ENCODE data around the gene BEX3.
A peak's percentile ranks its signal among the peaks of the same experiment; 100 is the strongest.

Gene BEX3

GRCh38 chrX:103338663-103339062, 37.7 kb upstream of the BEX3 start:
- no peak overlapping the region for H3K4me3 ChIP-seq (replicated peaks; ENCODE audit: insufficient read depth, low read length)
- H3K27me3 ChIP-seq (ENCODE audit: insufficient read depth, poor library complexity, severe bottlenecking), result peaks cover 7% of the 10 kb centered on the region
- TF ChIP-seq POLR2AphosphoS5 (IDR thresholded peaks at IDR 0.05; ENCODE audit: low read depth) (no peak), GABPA (IDR thresholded peaks at IDR 0.05; ENCODE audit: low read depth) (no peak), CTCF (IDR thresholded peaks at IDR 0.05; ENCODE audit: insufficient read depth, low read length) (no peak), REST (IDR thresholded peaks at IDR 0.05; ENCODE audit: insufficient replicate concordance, low read depth) (no peak), SPI1 (IDR thresholded peaks at IDR 0.05; ENCODE audit: borderline replicate concordance, low read depth) (no peak)
- no peak for DNase-seq (ENCODE audit: low read depth in 1 of 2, low spot score in 1 of 2)
- no peak overlapping the region for H3K27ac ChIP-seq (replicated peaks)

GRCh38 chrX:103343105-103343504, 33.2 kb upstream of the BEX3 start:
- Histone ChIP-seq H3K4me3 (replicated peaks; ENCODE audit: insufficient read depth, low read length) (no peak overlapping the region), H3K27ac (replicated peaks) (no peak overlapping the region), H3K27me3 (ENCODE audit: insufficient read depth, poor library complexity, severe bottlenecking) (peaks cover 3% of the 10 kb centered on the region)
- DNase-seq (ENCODE audit: low read depth in 1 of 2, low spot score in 1 of 2), result no peak
- TF ChIP-seq SPI1 (IDR thresholded peaks at IDR 0.05; ENCODE audit: borderline replicate concordance, low read depth), result no peak
- peak; percentile 8 for TF ChIP-seq CTCF (IDR thresholded peaks at IDR 0.05; ENCODE audit: insufficient read depth, low read length)

- DNase-seq (ENCODE audit: low read depth in 1 of 2, low spot score in 1 of 2), result no peak
- H3K27me3 ChIP-seq (ENCODE audit: insufficient read depth, poor library complexity, severe bottlenecking), result peaks cover 4% of the 10 kb centered on the region
- no peak for TF ChIP-seq SPI1 (IDR thresholded peaks at IDR 0.05; ENCODE audit: borderline replicate concordance, low read depth)
- TF ChIP-seq GABPA (IDR thresholded peaks at IDR 0.05; ENCODE audit: low read depth), result no peak
- TF ChIP-seq REST (IDR thresholded peaks at IDR 0.05; ENCODE audit: insufficient replicate concordance, low read depth), result no peak
- TF ChIP-seq POLR2AphosphoS5 (IDR thresholded peaks at IDR 0.05; ENCODE audit: low read depth), result no peak
- TF ChIP-seq CTCF (IDR thresholded peaks at IDR 0.05; ENCODE audit: insufficient read depth, low read length), result no peak
- H3K27ac ChIP-seq (replicated peaks), result no peak overlapping the region
- no peak overlapping the region for H3K4me3 ChIP-seq (replicated peaks; ENCODE audit: insufficient read depth, low read length)
These were observed 31.7 kb upstream of the BEX3 start for GRCh38 chrX:103344606-103345005.

- no peak overlapping the region for H3K4me3 ChIP-seq (replicated peaks; ENCODE audit: insufficient read depth, low read length)
- no peak for DNase-seq (ENCODE audit: low read depth in 1 of 2, low spot score in 1 of 2)
- peaks cover 7% of the 10 kb centered on the region for H3K27me3 ChIP-seq (ENCODE audit: insufficient read depth, poor library complexity, severe bottlenecking)
- H3K27ac ChIP-seq (replicated peaks), result no peak overlapping the region
- TF ChIP-seq REST (IDR thresholded peaks at IDR 0.05; ENCODE audit: insufficient replicate concordance, low read depth), result no peak
These were observed 28.5 kb upstream of the BEX3 start for GRCh38 chrX:103347682-103348397.
